Measurements from ENCODE around the gene SULT1C3.

- no peak for TF ChIP-seq POLR2A (IDR thresholded peaks at IDR 0.05; ENCODE audit: low read depth, low read length)
- TF ChIP-seq MXI1 (IDR thresholded peaks at IDR 0.05; ENCODE audit: borderline replicate concordance, low read depth, low read length): no peak
- no peak for TF ChIP-seq CTCF (conservative IDR thresholded peaks at IDR 0.05; ENCODE audit: low read depth, low read length)
Measured at GRCh38 chr2:108224022-108224421, 15.7 kb upstream of the SULT1C3 start.

Data from IMR-90 (cell line).